Natural killer cell (primary cell): ENCODE measurements around the gene GPR26. TPM values are rescaled to one million over a fixed set of nuclear protein-coding genes. Genes with fewer than 3 reads are reported as not detected.
A peak's percentile ranks its signal among the peaks of the same experiment; 100 is the strongest.

Experiments
- ATAC-seq, 3 donors: fragments of 150-1000 bp in 2 of 3; fragments of 200-7000 bp in 1 of 3; cut with Tn5 transposase; 1 replicate in 1 of 3; 2 replicates in 2 of 3; pipeline ENCODE4 v1.10.0; 2021; ENCODE audit warnings: mild to moderate bottlenecking in 2 of 3, moderate library complexity in 2 of 3
- DNase-seq, 2 donors: peaks; one replicate each; pipeline versions ENCODE4 v3.0.0 to v3.0.0-alpha.2; 2013 to 2021; ENCODE audit warnings: mixed read lengths in 1 of 2
- H3K27ac ChIP-seq: one replicate; pipeline ENCODE4 v1.5.1; 2013; ENCODE audit warnings: mild to moderate bottlenecking, low read length
- H3K27me3 ChIP-seq: one replicate; pipeline ENCODE4 v1.6.1; 2013; ENCODE audit warnings: low read length; ENCODE audit not compliant: control insufficient read depth, insufficient read depth
- H3K36me3 ChIP-seq: one replicate; pipeline ENCODE4 v1.6.1; 2013; ENCODE audit warnings: low read length; ENCODE audit not compliant: control insufficient read depth, insufficient read depth
- H3K4me1 ChIP-seq: one replicate; pipeline ENCODE4 v1.6.1; 2013; ENCODE audit warnings: low read length; ENCODE audit not compliant: control insufficient read depth, insufficient read depth
- H3K4me3 ChIP-seq: one replicate; pipeline ENCODE4 v1.5.1; 2013; ENCODE audit warnings: low read length
- H3K9me3 ChIP-seq: one replicate; pipeline ENCODE4 v1.6.1; 2013; ENCODE audit warnings: low read length; ENCODE audit not compliant: control insufficient read depth, insufficient read depth
- H3K27ac Mint-ChIP-seq, 2 donors: one replicate each; pipeline ENCODE4 v1.8.0; 2022; ENCODE audit warnings: mild to moderate bottlenecking in 2 of 2, mixed read lengths in 2 of 2, moderate library complexity in 1 of 2
- H3K27me3 Mint-ChIP-seq, 2 donors: one replicate each; pipeline ENCODE4 v1.8.0; 2022; ENCODE audit warnings: low read depth in 2 of 2, mixed read lengths in 2 of 2
- H3K36me3 Mint-ChIP-seq: one replicate; pipeline ENCODE4 v1.8.0; 2022; ENCODE audit warnings: mixed read lengths
- H3K4me1 Mint-ChIP-seq, 2 donors: one replicate each; pipeline ENCODE4 v1.8.0; 2022; ENCODE audit warnings: mixed read lengths in 2 of 2
- H3K4me3 Mint-ChIP-seq: one replicate; pipeline ENCODE4 v1.8.0; 2022; ENCODE audit warnings: mild to moderate bottlenecking, moderate library complexity, mixed read lengths
- H3K9me3 Mint-ChIP-seq, 2 donors: one replicate each; pipeline ENCODE4 v1.8.0; 2022; ENCODE audit warnings: mixed read lengths in 2 of 2
- WGBS: methylation state at CpG from one replicate; pipeline ENCODE4 v1.1.7; 2013; ENCODE audit warnings: missing lambda C conversion rate; ENCODE audit not compliant: insufficient coverage; 5-methylcytosine and 5-hydroxymethylcytosine counted together
- intact Hi-C: fragments of 100-400 bp; cut with micrococcal nuclease; formaldehyde crosslinking; loops from one replicate; pipeline ENCODE4 v1.14.2; 2022
- total RNA-seq, 4 donors: library from RNA; stranded (reverse); fragments of 120-200 nt in 1 of 4; gene quantifications; one replicate each; pipeline versions ENCODE4 v1.2.3 to v1.2.4, GENCODE V29; 2013 to 2022
- TF ChIP-seq, protein P1 (sequence below): fragments of 200-600 bp; IDR thresholded peaks from one replicate; pipeline ENCODE4 v1.8.0; 2022; ENCODE audit warnings: antibody characterized with exemption

The GPR26 gene
- total RNA-seq, 3 donors from 2014 or later (not counting 1 experiment from before 2014, with no cell fraction given): not detected

GRCh38 chr10:123635131-123635530, 31.0 kb upstream of the GPR26 start:
- no peaks in the 10 kb centered on the region for H3K36me3 Mint-ChIP-seq
- no peaks in the 10 kb centered on the region for H3K4me1 Mint-ChIP-seq
- Histone ChIP-seq H3K4me1 (no peaks in the 10 kb centered on the region), H3K4me3 (no peak overlapping the region), H3K36me3 (no peaks in the 10 kb centered on the region), H3K27ac (no peak overlapping the region), H3K27me3 (no peaks in the 10 kb centered on the region), H3K9me3 (no peaks in the 10 kb centered on the region)
- no peak overlapping the region for H3K27ac Mint-ChIP-seq
- WGBS: 85% methylated on average over 5 of the region's 5 CpGs
- peaks cover 21 to 42% of the 10 kb centered on the region in 2 donors for H3K27me3 Mint-ChIP-seq
- no peak for DNase-seq
- TF ChIP-seq, protein P1, sequence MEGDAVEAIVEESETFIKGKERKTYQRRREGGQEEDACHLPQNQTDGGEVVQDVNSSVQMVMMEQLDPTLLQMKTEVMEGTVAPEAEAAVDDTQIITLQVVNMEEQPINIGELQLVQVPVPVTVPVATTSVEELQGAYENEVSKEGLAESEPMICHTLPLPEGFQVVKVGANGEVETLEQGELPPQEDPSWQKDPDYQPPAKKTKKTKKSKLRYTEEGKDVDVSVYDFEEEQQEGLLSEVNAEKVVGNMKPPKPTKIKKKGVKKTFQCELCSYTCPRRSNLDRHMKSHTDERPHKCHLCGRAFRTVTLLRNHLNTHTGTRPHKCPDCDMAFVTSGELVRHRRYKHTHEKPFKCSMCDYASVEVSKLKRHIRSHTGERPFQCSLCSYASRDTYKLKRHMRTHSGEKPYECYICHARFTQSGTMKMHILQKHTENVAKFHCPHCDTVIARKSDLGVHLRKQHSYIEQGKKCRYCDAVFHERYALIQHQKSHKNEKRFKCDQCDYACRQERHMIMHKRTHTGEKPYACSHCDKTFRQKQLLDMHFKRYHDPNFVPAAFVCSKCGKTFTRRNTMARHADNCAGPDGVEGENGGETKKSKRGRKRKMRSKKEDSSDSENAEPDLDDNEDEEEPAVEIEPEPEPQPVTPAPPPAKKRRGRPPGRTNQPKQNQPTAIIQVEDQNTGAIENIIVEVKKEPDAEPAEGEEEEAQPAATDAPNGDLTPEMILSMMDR: no peak
- peak in 1 of 3 donors; percentile 31 for ATAC-seq
- H3K4me3 Mint-ChIP-seq: no peak overlapping the region
- no peaks in the 10 kb centered on the region for H3K9me3 Mint-ChIP-seq
- intact Hi-C loops: no loop called here

DNA sequence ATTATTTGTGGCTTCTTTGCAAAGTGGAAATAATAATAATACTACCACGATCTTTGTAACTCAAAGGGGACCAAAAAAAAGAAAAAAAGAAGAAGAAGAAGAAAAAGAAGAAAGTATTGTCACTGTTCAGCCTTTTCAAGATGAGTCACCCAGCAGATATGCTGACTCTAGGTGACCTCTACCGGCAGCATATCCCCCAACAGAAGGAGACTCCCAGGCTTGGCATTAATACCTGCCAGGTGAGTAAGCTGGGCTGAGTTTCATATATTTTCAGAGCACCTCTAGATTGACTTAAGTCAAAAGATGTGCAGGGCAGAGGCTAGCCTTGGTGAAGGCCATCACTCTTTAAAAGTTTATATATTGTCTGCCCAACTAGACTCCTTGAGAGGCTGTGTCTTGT, 30.4 kb upstream of the GPR26 start:
- Histone ChIP-seq H3K27ac (no peak overlapping the region), H3K4me1 (no peaks in the 10 kb centered on the region), H3K9me3 (no peaks in the 10 kb centered on the region), H3K4me3 (no peak overlapping the region), H3K36me3 (no peaks in the 10 kb centered on the region), H3K27me3 (no peaks in the 10 kb centered on the region)
- 87% methylated on average over 1 of the region's 2 CpGs for WGBS
- no peaks in the 10 kb centered on the region for H3K36me3 Mint-ChIP-seq
- intact Hi-C loops: no loop called here
- no peaks in the 10 kb centered on the region for H3K4me1 Mint-ChIP-seq
- ATAC-seq: no peak
- H3K27ac Mint-ChIP-seq: no peak overlapping the region
- H3K9me3 Mint-ChIP-seq: no peaks in the 10 kb centered on the region
- peaks cover 24 to 48% of the 10 kb centered on the region in 2 donors for H3K27me3 Mint-ChIP-seq
- DNase-seq: no peak
- no peak overlapping the region for H3K4me3 Mint-ChIP-seq
- TF ChIP-seq, protein P1: no peak

- H3K9me3 Mint-ChIP-seq: no peaks in the 10 kb centered on the region
- no peaks in the 10 kb centered on the region for H3K27me3 ChIP-seq
- WGBS: 77% methylated on average over 8 of the region's 8 CpGs
- H3K9me3 ChIP-seq: no peaks in the 10 kb centered on the region
- no peak overlapping the region for H3K4me3 ChIP-seq
- TF ChIP-seq, protein P1: no peak
- H3K4me3 Mint-ChIP-seq: no peak overlapping the region
- intact Hi-C loops: no loop called here
- peaks cover 19 to 56% of the 10 kb centered on the region in 2 donors for H3K27me3 Mint-ChIP-seq
- no peak overlapping the region for H3K27ac ChIP-seq
- H3K4me1 Mint-ChIP-seq: no peaks in the 10 kb centered on the region
- ATAC-seq: no peak
- DNase-seq: no peak
- no peaks in the 10 kb centered on the region for H3K36me3 Mint-ChIP-seq
- no peaks in the 10 kb centered on the region for H3K4me1 ChIP-seq
- H3K36me3 ChIP-seq: no peaks in the 10 kb centered on the region
- no peak overlapping the region for H3K27ac Mint-ChIP-seq
These were observed 29.4 kb upstream of the GPR26 start for GRCh38 chr10:123636598-123637325.
